ENCODE data around the gene UPK2. TPM values are rescaled to one million over a fixed set of nuclear protein-coding genes. Genes with fewer than 3 reads are reported as not detected.

Gene UPK2
- total and polyA plus RNA-seq, 10 of the 15 experiments (the other 5 are each of a cell fraction or from before 2014, with no cell fraction given): 0.07 to 1.0 (median 0.31) TPM; not detected in 7

GRCh38 chr11:118939404-118939915 lies 16.6 kb upstream of the UPK2 start (continued):
- no peak for TF ChIP-seq TAF1 (IDR thresholded peaks at IDR 0.05; ENCODE audit: borderline replicate concordance, low read depth, low read length)

- RAD21 ChIA-PET (ENCODE audit: unreplicated experiment): interaction anchor here (0.7 to 0.9 kb wide), 3 partner anchors 26 to 131 kb away, joined by 3 read pairs; no protein-coding TSS in a partner anchor
- H3K4me2 ChIP-seq (ENCODE audit: control insufficient read depth, insufficient read depth): peak overlapping the region; percentile 27
- BruUV-seq (replicated peaks): no TSS peak
- in situ Hi-C loops (cut with MboI): no loop called here
- no peaks in the 10 kb centered on the region for H3K36me3 ChIP-seq (ENCODE audit: control insufficient read depth in 2 of 2, insufficient read depth in 2 of 2, low read length in 1 of 2)
- peaks cover 14% of the 10 kb centered on the region for H3K4me1 ChIP-seq (ENCODE audit: control insufficient read depth, insufficient read depth, low read length)
- CTCF ChIA-PET: interaction anchor here (1.4 to 2.7 kb wide), 3 partner anchors 10 to 250 kb away, joined by 4 to 18 read pairs (median 5); no protein-coding TSS in a partner anchor
- 27% methylated on average over 13 of the region's 13 CpGs for WGBS (ENCODE audit: insufficient coverage, insufficient replicate concordance, low lambda C conversion rate, missing lambda C conversion rate)
- TF ChIP-seq RAD51 (IDR thresholded peaks at IDR 0.05) (peak; percentile 63; the same call in 1 of the 2 replicates), MTA2 (IDR thresholded peaks at IDR 0.05; ENCODE audit: low read depth) (no peak), USF1 (IDR thresholded peaks at IDR 0.05; ENCODE audit: borderline replicate concordance, extremely low read length, insufficient read depth, low read depth, low read length) (peak; percentile 69), RBBP5 (conservative IDR thresholded peaks at IDR 0.05) (no peak), NFIC (IDR thresholded peaks at IDR 0.05; ENCODE audit: low read depth, low read length) (no peak), NFYA (IDR thresholded peaks at IDR 0.05; ENCODE audit: borderline replicate concordance, low read depth, low read length) (no peak), SPI1 (IDR thresholded peaks at IDR 0.05; ENCODE audit: borderline replicate concordance, insufficient read depth, low read depth, low read length) (peak; percentile 21; the same call in 1 of the 2 replicates), EED (IDR thresholded peaks at IDR 0.05; ENCODE audit: low read depth) (peak; percentile 61; the same call in 1 of the 2 replicates), POLR2A (IDR thresholded peaks at IDR 0.05; ENCODE audit: low read depth, low read length) (0 out of 2 replicates have a peak, but pooled peaks have one; percentile 22), ETV6 (conservative IDR thresholded peaks at IDR 0.05 in 1 of 2, IDR thresholded peaks at IDR 0.05 in 1 of 2; ENCODE audit: borderline replicate concordance in 1 of 2, low read depth in 1 of 2) (0 out of 4 replicates have a peak, but pooled peaks of 1 of the 2 experiments have one; percentile 19)
- TF ChIP-seq, protein P1, sequence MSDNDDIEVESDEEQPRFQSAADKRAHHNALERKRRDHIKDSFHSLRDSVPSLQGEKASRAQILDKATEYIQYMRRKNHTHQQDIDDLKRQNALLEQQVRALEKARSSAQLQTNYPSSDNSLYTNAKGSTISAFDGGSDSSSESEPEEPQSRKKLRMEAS (IDR thresholded peaks at IDR 0.05; ENCODE audit: low read depth, low read length): 0 out of 2 replicates have a peak, but pooled peaks have one; percentile 15
- TF ChIP-seq, protein P2, sequence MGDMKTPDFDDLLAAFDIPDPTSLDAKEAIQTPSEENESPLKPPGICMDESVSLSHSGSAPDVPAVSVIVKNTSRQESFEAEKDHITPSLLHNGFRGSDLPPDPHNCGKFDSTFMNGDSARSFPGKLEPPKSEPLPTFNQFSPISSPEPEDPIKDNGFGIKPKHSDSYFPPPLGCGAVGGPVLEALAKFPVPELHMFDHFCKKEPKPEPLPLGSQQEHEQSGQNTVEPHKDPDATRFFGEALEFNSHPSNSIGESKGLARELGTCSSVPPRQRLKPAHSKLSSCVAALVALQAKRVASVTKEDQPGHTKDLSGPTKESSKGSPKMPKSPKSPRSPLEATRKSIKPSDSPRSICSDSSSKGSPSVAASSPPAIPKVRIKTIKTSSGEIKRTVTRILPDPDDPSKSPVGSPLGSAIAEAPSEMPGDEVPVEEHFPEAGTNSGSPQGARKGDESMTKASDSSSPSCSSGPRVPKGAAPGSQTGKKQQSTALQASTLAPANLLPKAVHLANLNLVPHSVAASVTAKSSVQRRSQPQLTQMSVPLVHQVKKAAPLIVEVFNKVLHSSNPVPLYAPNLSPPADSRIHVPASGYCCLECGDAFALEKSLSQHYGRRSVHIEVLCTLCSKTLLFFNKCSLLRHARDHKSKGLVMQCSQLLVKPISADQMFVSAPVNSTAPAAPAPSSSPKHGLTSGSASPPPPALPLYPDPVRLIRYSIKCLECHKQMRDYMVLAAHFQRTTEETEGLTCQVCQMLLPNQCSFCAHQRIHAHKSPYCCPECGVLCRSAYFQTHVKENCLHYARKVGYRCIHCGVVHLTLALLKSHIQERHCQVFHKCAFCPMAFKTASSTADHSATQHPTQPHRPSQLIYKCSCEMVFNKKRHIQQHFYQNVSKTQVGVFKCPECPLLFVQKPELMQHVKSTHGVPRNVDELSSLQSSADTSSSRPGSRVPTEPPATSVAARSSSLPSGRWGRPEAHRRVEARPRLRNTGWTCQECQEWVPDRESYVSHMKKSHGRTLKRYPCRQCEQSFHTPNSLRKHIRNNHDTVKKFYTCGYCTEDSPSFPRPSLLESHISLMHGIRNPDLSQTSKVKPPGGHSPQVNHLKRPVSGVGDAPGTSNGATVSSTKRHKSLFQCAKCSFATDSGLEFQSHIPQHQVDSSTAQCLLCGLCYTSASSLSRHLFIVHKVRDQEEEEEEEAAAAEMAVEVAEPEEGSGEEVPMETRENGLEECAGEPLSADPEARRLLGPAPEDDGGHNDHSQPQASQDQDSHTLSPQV (IDR thresholded peaks at IDR 0.05): no peak
- no peaks in the 10 kb centered on the region for H3K27me3 ChIP-seq (replicated peaks in 1 of 2; ENCODE audit: control insufficient read depth in 2 of 2, insufficient read depth in 2 of 2, low read length in 1 of 2)
- SMC1A ChIA-PET (ENCODE audit: uncharacterized antibody, unreplicated experiment): interaction anchor here (1.0 to 1.1 kb wide), 3 partner anchors 16 to 148 kb away, joined by 3 to 6 read pairs (median 4); no protein-coding TSS in a partner anchor
- peak overlapping the region; percentile 68 for H2AFZ ChIP-seq (ENCODE audit: control insufficient read depth, low read depth, low read length)
- ATAC-seq (peak; percentile 88), FAIRE-seq (no peak), DNase-seq (ENCODE audit: low read depth, low spot score) (no peak)
- POLR2A ChIA-PET: interaction anchor here (0.6 to 1.3 kb wide), 4 partner anchors 10 to 97 kb away, joined by 3 to 7 read pairs (median 3); partner anchors contain the start of gene CXCR5
- H3K4me3 ChIP-seq: no peak overlapping the region
- H3K27ac ChIP-seq (ENCODE audit: control insufficient read depth, insufficient read depth): no peak overlapping the region
- no peaks in the 10 kb centered on the region for H4K20me1 ChIP-seq (ENCODE audit: control insufficient read depth, insufficient read depth)
- no peaks in the 10 kb centered on the region for H3K9me3 ChIP-seq (replicated peaks; ENCODE audit: control insufficient read depth, insufficient read depth, low read length)
- no peak overlapping the region for H3K9ac ChIP-seq (ENCODE audit: control insufficient read depth, insufficient read depth, low read length)
- intact Hi-C loops (cut with micrococcal nuclease; ENCODE audit: unreplicated experiment): no loop called here
- no peaks in the 10 kb centered on the region for H3K79me2 ChIP-seq (ENCODE audit: control insufficient read depth, insufficient read depth, low read length)
These were observed 16.0 kb upstream of the UPK2 start for GRCh38 chr11:118939953-118940598.
